PFSK-1 (cell line): Measurements from ENCODE around the gene ELL2.

Experiments used
- FOXP2 ChIP-seq: optimal IDR thresholded peaks from 2 replicates; pipeline ENCODE3; 2011; ENCODE audit warnings: borderline replicate concordance, control low read depth, inconsistent platforms; ENCODE audit not compliant: insufficient read depth; ENCODE audit errors: extremely low read length, extremely low read depth
- POLR2AphosphoS5 ChIP-seq: IDR thresholded peaks from 2 replicates; pipeline ENCODE4 v1.6.1; 2012; ENCODE audit warnings: low read depth, mild to moderate bottlenecking, control low read depth, low read length, moderate library complexity
- REST ChIP-seq, 2 experiments: IDR thresholded peaks; 2 replicates each; pipeline versions ENCODE4 v1.6.1 to v1.8.0; 2011 to 2012; ENCODE audit warnings: low read depth in 2 of 2, low read length in 2 of 2, control low read depth in 1 of 2, inconsistent platforms in 1 of 2, mild to moderate bottlenecking in 1 of 2, moderate library complexity in 1 of 2; ENCODE audit not compliant: insufficient read depth in 1 of 2
- SIN3A ChIP-seq: IDR thresholded peaks from 2 replicates; pipeline ENCODE4 v1.6.1; 2012; ENCODE audit warnings: mild to moderate bottlenecking, low read length, moderate library complexity, borderline replicate concordance; ENCODE audit not compliant: insufficient read depth
- TAF1 ChIP-seq: IDR thresholded peaks from 2 replicates; pipeline ENCODE4 v1.6.1; 2012; ENCODE audit warnings: low read length, control low read depth, borderline replicate concordance; ENCODE audit not compliant: insufficient read depth

- no peak for TF ChIP-seq POLR2AphosphoS5
- no peak for TF ChIP-seq REST (IDR thresholded peaks at IDR 0.05; ENCODE audit: insufficient read depth in 1 of 2, low read depth in 2 of 2, low read length in 2 of 2)
- TF ChIP-seq TAF1 = no peak
- no peak for TF ChIP-seq SIN3A
- no peak for TF ChIP-seq FOXP2
Observed at GRCh38 chr5:95931079-95931833, 30.4 kb downstream of the ELL2 start.
